Suppressor macrophage (primary cell): ENCODE results near the gene RNF150.

Experiments
- DNase-seq, 4 experiments: peaks; one replicate each; pipeline ENCODE4 v3.0.0-alpha.2; 2020 to 2022

The RNF150 gene

DNA sequence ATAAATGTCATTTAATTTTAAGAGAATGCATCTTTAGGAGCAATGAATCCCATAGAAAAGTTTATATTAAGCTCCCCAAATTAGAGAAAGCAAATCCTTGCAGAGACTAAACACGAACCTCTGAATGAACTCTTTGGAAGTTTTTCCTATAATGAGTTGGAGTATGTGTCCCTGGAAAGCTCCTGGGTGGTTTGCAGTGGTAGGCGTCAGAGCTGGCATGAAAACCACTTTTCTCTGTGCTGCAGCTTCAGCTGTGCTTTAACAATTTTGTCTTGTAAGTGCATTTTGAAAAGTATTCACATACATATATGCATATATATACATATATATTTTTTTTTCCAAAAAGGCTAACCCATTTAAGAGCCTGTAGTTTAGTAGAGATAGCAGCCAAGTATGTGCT lies 228.4 kb downstream of the RNF150 start:
- DNase-seq = no peak

DNA sequence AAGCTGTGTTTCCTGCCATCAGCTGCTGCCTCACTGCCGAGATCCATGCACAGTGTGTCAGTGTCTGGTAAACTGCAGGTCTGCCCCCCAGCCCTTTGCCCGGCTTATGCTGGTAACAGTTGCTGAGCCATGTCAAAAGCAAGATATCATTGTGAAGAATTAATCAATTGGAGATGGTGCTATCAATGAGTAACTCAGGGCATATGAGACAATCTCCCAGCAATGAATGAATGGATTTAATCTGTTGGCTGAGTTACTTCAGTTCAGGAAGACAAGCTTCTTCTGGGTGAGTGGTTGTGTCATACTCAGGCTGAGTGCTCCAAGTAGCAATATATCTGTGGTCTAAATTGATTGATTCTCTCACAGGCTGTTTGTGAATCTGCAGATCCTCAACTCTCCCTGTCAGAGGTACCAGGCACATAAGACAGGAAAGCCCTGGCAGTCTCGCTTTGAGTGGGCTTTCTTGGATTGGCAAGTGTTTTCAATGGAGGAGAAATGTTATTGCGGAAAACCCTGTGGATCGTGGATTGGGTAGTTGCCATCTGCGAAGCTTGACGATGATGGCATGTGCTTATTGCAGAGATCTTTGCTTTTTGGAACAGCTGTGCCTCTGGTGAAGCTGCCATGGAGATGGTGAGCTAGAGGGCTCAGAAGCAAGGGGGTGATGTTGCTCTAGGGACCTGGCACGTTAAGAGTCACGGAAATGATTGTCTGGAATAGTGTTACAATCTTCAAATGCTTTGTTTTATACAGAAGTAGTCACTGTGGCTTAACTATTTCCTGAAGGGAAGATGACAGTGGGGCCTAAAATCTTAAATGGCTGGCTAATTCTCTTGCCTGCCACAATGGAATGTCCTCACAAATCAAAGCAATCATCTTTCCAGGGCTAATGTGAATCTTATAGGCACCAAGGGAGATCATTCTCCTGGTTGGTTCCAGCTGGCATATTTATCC lies 229.5 kb downstream of the RNF150 start:
- no peak for DNase-seq

DNA sequence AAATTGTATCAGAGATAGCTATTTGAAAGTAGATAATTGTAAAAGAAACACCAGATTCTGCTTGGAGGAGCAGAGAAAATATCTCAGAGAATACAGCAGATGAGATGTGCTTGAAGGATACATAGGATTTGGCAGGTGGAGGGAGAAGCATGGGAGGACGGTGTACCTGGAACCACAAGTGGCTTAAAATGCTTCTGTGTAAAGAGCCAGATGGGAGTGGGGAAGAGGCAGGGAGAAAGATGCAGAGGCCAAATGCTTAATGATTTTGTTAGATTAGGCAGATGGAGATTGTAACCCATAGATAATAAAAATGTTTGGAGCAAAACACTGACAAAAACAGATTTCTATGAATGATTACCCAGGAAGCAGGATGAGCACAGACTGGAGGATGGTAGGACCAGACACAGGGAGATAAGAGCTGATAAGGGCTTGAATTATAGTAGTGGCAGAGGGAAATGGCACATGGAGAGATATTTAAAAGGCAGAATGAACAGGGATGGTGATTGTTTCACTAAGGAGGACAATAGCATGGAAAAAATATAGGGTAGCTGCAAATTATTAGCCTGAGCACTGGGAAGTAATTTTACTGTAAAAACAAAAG lies 231.4 kb downstream of the RNF150 start:
- no peak for DNase-seq

DNA sequence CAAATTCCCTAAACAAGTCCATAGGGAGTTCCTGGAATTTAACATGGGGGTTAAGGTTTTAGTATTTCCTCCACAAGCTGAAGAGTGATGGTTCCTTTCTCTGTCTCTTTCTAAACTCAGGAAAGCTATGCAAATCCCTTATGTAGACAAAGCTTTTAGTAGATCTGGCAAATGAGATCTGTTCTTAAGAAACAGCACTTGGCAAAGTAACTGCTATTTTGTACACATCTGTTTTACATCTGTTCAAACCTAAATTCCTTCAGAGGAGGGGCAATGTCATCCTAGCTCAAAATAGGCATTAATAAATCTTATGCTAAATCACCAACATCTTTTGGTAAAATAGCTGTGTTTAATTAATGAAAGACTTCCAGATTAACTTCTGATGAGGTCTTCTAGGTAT lies 239.3 kb downstream of the RNF150 start:
- no peak for DNase-seq

DNA sequence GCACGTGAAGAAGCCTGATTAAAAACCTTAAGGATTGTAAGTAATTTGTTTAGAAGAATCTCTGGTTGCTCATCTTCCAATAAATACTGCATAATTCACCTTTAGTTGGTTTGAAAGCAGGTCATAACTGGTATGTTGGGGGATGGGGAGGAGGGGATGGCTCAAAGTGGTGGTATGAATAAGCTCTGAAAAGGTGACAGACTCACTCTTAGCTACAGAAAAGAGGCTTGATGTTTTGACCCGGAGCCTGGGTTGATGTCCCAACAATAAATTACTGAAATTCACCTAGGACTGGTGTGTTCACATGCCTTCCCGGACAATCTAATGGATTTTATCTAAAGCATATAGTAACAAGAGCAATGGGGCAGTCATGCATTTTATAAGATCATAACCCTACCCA lies 245.2 kb downstream of the RNF150 start:
- no peak for DNase-seq

DNA sequence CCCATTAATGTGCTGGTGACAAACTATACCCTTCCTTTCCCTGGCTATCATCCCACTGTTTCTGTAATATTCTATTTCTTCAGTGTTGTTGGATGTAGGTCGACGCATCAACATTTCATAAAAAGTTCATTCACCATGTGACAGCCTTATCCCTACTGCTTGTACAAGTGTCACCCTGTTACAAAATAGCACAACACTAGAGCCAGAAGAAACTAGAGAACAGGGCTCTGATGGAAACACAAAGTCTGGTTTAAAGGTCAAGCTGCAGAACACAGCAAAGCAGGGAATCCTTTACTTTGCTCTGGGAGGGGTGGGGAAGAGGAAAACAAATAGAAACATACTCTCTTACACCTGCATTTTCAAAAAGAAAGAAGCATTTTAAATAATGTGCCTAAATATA lies 245.8 kb downstream of the RNF150 start:
- DNase-seq = no peak

DNA sequence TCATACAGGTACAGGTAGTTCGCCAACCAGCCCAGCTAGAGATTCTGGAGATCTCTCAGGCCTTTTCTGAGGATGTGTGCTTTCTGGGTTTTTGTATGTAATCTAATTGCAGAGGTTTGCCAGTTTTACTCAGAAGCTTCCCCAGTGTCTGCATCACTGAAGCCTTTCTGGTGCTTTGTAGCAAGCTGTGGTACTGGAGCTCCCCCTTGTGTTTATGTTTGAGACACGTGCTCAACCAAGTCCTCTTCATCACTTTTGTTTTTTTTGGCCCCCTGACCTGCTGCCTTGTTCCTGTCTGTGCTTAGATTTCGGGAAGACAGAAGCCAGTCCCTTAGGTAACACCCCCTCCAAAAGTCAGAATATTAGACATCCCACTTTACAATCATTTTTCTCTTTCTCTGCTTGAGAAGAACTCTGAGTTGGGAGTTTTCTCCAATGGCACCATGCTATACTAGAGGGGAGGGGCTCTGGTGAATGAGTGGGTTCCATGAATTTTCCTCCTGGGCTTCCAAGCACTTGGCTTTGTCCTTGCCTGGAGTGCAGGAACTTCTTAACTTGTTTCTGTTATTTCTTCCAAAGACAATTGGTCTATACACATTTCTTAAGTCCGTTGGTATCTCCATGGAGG lies 248.7 kb downstream of the RNF150 start:
- DNase-seq = peak; percentile 69 to 81 (median 75)

DNA sequence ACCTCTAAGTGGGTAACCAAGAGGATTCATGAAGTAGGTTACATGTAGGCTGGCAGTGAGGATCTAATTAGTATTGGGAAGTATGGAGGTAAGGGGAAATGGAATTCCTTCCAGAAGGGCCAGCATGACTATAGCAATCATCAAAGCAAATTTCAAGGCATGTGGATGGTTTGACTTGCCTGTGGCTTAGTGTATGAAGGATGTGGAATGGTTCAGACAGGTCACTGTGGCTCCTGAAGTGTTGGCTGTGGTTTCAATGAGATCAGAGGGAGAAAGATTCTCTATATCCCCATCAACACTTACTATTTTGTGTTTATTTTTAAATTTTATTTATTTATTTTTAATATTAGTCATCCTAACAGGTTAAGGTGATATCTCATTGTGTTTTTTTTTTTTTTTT lies 255.5 kb downstream of the RNF150 start:
- no peak for DNase-seq

DNA sequence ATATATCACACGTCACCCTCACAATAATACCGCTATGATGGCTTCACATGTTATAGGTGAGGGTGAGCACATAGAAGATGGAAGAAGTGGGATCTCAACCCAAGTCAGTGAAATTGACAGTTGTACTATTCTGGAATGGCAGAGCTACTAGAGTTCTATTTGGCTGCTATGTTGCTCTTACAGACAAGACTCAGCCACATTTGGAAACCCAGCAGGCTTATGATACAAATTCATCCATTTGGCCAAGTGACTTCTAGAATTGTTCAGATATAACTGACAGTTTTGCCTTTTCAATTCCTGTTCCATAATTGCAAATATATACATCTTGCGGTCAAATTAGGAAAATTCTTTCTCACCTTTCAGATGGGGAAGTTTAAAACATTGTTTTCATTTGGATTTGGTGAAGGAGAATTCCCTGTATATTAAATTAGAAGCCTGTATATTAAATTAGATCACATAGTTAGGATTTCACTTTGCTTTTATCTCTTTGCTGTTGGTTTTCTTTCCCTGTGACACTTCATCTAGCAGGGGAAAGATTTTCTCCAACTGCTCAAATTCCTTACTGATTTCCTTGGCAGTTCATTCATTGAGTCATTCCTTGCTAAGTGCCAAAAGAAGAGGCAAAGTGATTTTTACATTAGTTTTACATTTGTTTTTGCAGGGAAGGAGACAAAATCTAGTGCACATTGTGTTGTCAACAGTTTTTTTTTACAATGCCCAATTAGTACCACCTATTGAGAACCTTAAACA lies 256.5 kb downstream of the RNF150 start:
- DNase-seq = no peak

DNA sequence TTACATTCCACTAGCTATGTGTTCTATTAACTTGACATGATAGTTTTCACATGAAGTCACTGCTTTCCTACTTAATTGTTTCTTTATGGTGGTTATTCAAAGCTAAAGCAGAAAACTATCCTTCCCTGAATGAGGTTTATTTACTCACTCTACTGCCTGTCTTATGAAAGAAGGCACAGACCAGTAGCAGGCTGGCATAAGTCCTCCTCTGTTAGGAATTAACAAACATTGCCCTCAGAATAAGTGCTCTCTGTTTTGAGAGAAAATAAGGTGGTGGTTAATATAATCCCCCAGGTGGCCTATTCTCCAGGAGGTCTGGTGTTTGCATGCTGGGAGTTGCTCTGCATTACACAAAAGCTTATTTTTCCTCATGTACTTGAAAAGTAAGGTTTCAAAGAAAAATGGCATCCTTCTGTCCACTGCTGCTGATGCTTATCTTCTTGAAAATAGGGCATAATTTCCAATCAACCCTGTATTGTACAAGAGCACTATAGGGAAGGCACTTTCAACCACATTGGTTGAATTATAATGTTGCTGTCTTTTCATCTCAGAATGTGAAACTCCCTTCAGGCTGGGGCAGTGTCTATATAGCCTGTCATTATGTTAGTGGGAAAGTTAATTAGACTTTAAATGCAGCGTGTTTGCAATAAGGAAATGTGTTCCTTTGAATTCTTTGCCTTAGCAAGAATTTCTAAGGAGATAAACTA lies 257.4 kb downstream of the RNF150 start:
- DNase-seq = no peak

DNA sequence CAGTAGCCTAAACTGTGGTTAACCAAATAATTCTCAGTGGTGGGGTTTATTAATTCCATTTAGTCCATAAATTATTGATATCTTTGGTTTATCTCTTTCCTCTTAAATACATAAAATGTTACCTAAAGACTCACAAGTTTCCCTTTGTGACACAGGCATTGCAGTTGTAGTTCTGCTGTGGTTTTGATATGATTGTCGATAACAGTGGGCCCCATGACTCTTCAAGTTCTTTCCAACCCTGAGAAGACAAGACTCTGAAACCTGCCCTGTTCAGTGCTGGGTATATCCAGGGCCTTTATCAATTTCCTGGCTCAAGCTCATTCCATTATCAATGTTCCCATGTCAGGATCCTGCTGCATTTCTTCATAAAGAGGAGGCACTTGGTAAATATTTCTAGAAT lies 259.2 kb downstream of the RNF150 start:
- no peak for DNase-seq

DNA sequence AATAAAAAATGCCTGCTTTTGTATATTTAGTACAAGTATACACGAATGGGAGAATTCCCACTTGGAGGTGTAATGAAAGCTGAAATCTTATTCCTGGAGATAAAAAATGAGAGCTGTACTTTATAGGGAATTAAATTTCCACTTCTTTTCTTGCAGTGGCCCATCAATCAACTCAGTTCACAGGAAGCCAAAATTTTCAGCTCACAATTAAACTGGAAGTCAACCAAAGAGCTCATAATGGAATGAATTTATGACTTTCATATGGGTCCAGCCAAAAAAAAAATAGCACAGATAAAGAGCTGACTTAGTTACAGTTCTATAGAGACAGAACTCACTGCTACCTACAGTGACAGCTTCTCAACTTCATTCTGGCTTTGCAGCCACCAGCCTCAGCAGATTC lies 261.9 kb downstream of the RNF150 start:
- no peak for DNase-seq

DNA sequence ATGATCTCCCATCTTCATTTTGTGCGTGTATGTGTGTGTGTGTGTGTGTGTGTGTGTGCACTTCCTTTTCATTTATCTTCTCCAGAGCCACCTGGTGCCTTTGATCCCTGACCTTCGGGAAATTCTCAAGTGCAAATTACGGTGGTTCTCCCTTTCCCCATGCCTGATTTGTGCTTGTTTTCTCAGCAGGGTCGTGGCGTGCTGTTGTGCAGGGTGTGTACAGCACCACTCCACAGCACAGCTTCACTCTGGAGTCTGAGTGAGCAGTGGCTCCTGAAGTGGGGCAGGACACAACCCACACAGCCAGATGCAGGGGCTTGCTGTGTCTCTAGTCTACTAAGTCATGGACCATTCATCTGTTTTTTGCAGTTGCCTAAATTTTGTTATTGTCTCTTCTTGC lies 262.8 kb downstream of the RNF150 start:
- no peak for DNase-seq

DNA sequence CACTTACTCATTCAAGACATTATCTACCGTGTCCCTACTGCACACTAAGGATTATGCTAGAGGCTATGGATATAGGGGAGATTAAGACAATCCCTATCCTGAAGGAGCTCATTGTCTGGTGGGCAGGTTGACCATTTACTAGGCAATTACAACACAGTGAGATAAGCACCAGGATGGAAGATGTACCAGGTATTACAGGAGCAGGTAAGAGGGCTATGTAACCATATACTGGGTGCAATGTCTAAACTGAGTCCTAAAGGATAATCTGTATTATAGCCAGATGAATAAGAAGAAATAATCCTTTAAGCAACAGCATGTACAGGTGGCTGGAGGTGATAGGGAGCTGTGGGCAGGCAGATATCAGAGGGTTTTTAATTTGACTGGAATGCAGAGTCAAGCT lies 263.8 kb downstream of the RNF150 start:
- DNase-seq = no peak

DNA sequence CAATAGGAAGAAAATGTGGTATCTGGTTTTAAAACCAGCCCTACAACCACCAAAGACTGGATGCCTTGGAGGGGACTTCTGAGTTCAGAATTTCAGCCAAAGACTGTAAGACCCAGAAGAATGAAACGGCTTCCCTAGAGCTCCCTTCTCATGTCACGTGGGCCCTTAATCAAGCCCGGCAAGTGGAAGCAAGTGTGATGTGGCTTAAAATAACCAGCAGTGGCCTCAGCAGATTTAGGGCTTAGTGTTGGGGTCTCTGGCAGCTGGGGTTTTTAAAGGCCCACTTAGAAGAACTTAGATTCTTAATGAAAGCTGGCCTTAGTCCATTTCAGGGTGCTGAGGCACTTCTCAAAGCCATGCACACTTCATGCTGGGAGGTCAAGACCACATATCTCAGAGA lies 265.9 kb downstream of the RNF150 start:
- no peak for DNase-seq

DNA sequence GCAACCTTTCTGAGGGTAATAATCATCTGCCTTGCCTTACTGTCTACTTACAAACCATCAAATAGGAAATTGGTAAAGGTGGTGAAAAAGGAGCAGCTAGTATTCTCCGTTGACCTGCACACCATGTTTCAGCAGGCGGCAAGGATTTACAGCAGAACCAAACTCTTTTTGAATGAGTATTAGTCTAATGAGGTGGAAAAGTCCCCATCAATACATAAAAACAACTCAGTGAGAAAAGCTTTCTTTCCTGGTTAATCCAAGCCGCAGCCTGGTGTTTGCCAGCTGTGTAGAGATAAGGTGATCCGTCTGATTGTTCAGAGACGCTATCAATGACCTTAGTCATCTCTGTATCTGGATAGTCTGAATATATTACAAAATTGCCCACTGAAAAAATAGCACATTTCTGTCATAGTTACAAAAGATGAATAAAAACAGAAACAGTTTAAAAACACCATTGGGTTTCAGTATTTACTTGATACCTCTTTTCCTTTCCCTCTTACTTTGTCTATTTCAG lies 266.7 kb downstream of the RNF150 start:
- DNase-seq = no peak

DNA sequence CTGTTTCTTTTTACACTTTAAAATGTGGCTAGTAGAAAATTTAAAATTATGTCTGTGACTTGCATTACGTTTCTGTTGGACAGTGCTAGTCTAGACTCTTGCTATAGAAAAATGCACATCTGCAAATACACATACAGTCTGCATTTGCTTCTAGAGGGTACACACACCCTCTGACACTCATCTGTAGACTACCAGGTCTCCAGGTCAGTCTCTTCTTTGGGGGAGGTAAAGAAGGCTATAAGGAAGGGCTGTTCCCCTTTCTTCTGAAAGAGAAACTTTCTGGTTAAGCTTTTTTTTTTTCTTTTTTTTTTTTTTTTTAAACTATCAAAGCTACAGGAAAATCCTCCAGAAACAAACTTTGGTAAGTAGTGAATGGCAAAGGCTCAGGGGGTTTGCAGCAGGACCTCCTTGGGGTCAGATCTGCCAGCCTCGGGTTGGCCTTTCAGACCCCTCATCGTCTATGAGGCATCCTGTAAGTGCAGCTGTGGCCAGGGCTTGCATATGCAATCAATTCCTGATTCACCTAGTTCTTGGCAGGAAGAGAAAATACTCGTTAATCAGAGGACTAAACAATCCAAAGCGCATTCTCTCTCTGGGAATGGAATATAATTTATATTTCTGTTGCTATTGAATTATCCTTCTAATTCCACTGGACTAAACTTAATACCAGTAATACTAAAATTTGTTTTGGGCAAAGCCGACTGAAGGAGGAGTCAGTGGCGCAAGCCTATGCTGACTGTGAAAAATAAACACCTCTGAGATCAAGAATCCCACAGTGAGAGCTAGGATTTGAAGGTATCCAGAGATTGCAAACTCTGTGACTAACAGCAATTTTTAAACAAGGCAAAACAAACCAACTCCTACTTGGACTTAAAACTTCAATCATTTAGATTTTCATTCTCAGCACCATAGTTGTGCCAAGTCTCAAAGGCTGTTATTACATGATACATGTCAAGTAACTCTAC lies 267.7 kb downstream of the RNF150 start:
- DNase-seq = no peak

DNA sequence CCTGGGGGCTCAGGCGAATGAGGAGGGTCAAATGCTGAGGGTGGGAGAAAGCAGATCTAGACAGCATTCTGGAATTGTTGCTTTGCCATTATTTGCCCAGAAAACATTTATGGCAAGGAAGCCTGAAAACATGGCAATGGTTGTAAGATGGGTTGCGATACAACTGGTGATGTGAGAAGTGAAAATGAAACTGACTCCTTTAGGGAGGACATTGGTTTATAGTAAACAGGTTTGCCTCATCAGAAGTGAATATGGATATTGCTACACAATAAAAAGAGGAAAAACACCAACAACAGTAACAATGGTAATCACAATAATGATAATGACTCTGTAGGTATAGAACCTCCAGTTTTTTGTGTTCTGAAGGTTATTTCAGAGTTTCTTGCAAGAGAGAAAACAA lies 270.1 kb downstream of the RNF150 start:
- peak in 2 of 4 experiments; percentile 28 to 35 for DNase-seq

DNA sequence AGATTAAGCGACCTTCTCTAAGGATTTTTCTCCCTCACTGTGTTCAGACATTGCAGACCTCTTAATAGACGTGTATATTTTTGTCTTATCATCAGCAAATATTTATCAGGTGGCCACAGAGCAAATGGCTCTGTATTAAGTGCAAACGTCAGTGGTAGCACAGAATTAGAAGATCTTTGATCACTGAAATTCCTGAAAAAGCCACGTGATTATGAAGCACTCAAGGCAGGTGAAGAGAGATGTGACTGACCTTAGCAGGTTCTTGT lies 271.2 kb downstream of the RNF150 start:
- DNase-seq = no peak

DNA sequence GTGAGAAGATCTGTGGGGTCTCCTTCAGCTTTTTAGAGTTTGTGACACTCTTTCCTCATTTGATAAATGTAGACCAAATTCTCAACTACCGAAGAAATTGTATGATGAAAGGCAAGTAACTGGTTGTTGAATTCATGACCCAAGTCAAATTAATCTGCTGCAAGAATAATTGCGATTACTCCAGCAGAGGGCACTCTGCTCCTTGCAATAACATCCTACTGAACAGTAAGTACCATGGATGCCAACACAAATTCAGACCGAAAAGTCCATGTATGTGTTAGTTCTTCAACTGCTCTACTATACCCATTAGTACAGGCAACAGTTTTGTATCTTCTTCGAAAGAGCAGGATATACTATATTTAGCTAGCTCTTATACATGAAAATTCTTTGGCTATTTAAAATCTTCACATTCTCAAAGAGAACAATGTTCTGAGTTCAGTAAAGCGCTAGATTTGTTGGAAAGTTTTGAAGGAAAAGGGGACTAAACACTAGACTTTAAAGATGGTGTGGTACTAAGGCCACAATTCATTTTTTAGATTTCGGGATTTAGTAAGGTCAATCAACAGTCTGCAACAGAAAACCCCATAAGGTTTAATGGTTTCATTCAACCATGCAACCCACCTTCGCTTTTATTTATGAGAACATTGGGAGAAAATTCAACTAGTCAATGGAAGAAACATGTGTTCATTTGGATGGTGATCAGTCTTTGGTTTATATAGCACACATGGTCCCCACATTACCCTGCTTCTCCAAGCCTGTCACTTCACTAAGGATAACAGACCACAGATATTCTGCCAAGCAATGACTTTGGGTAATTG lies 271.7 kb downstream of the RNF150 start:
- DNase-seq = peak; percentile 76 to 81 (median 78)
